Measurements from ENCODE around the gene PSAP. TPM values are rescaled to one million over a fixed set of nuclear protein-coding genes. Genes with fewer than 3 reads are reported as not detected.

The PSAP gene
- total RNA-seq, 4 donors from 2014 or later, result 425 to 693 (median 495) TPM

GRCh38 chr10:71771821-71772617 lies 79.0 kb downstream of the PSAP start:
- intact Hi-C loops (cut with DNase I; ENCODE audit: low total_unique reads), result loop anchor here (10.0 kb wide), 1 partner anchor 47 kb away; no protein-coding TSS in a partner anchor
- DNase-seq (ENCODE audit: low spot score in 2 of 2), result peak; percentile 72 to 94

GRCh38 chr10:71771204-71771603 lies 79.8 kb downstream of the PSAP start:
- 54 to 55% methylated on average over 2 of the region's 2 CpGs for WGBS, 2 donors
- H3K4me3 ChIP-seq (ENCODE audit: low read depth, poor library complexity, severe bottlenecking), result no peak overlapping the region
- intact Hi-C loops (cut with DNase I; ENCODE audit: low total_unique reads), result loop anchor here (10.0 kb wide), 1 partner anchor 46 kb away; no protein-coding TSS in a partner anchor
- no peak for DNase-seq (ENCODE audit: low spot score in 2 of 2)
- TF ChIP-seq CTCF (IDR thresholded peaks at IDR 0.05) (no peak), POLR2A (IDR thresholded peaks at IDR 0.05) (no peak)

More at GRCh38 chr10:71771821-71772617, 79.0 kb downstream of the PSAP start:
- peak overlapping the region; percentile 61 for H3K4me3 ChIP-seq (ENCODE audit: low read depth, poor library complexity, severe bottlenecking)
- TF ChIP-seq POLR2A (IDR thresholded peaks at IDR 0.05), result no peak
- 0 to 13% methylated on average over 2 of the region's 2 CpGs for WGBS, 2 donors

GRCh38 chr10:71770789-71771188 lies 80.3 kb downstream of the PSAP start:
- intact Hi-C loops (cut with DNase I; ENCODE audit: low total_unique reads), result loop anchor here (10.0 kb wide), 1 partner anchor 46 kb away; no protein-coding TSS in a partner anchor
- 72 to 74% methylated on average over 3 of the region's 3 CpGs for WGBS, 2 donors
- no peak overlapping the region for H3K4me3 ChIP-seq (ENCODE audit: low read depth, poor library complexity, severe bottlenecking)
- TF ChIP-seq CTCF (IDR thresholded peaks at IDR 0.05), result no peak
- TF ChIP-seq POLR2A (IDR thresholded peaks at IDR 0.05), result no peak
- no peak for DNase-seq (ENCODE audit: low spot score in 2 of 2)

GRCh38 chr10:71770255-71770654 lies 80.8 kb downstream of the PSAP start:
- no peak for DNase-seq (ENCODE audit: low spot score in 2 of 2)
- TF ChIP-seq POLR2A (IDR thresholded peaks at IDR 0.05), result no peak
- no peak for TF ChIP-seq CTCF (IDR thresholded peaks at IDR 0.05)
- 77 to 87% methylated on average over 3 of the region's 3 CpGs for WGBS, 2 donors
- no peak overlapping the region for H3K4me3 ChIP-seq (ENCODE audit: low read depth, poor library complexity, severe bottlenecking)
- intact Hi-C loops (cut with DNase I; ENCODE audit: low total_unique reads), result loop anchor here (10.0 kb wide), 1 partner anchor 45 kb away; no protein-coding TSS in a partner anchor

- no peak for DNase-seq (ENCODE audit: low spot score in 2 of 2)
- H3K4me3 ChIP-seq (ENCODE audit: low read depth, poor library complexity, severe bottlenecking), result no peak overlapping the region
- TF ChIP-seq CTCF (IDR thresholded peaks at IDR 0.05), result no peak
- TF ChIP-seq POLR2A (IDR thresholded peaks at IDR 0.05), result no peak
- intact Hi-C loops (cut with DNase I; ENCODE audit: low total_unique reads), result no loop called here
- 43 to 53% methylated on average over 5 of the region's 5 CpGs for WGBS, 2 donors
Measured at GRCh38 chr10:71769279-71769823, 81.7 kb downstream of the PSAP start.

- no peak overlapping the region for H3K4me3 ChIP-seq (ENCODE audit: low read depth, poor library complexity, severe bottlenecking)
- intact Hi-C loops (cut with DNase I; ENCODE audit: low total_unique reads), result no loop called here
- no peak for DNase-seq (ENCODE audit: low spot score in 2 of 2)
- 32 to 36% methylated on average over 6 to 10 of the region's 10 CpGs for WGBS, 2 donors
- TF ChIP-seq POLR2A (IDR thresholded peaks at IDR 0.05) (no peak), CTCF (IDR thresholded peaks at IDR 0.05) (no peak)
Measured at GRCh38 chr10:71767420-71768035, 83.5 kb downstream of the PSAP start.
